Astrocyte (in vitro differentiated cells and primary cell): ENCODE results near the gene CDHR5. TPM values are rescaled to one million over a fixed set of nuclear protein-coding genes. Genes with fewer than 3 reads are reported as not detected.

Experiments used
- DNase-seq: peaks from one replicate; pipeline ENCODE4 v3.0.0-alpha.2; 2010; ENCODE audit warnings: low read depth
- FAIRE-seq: peaks from 2 replicates; lab custom pipeline; 2011; peaks lifted over from hg19 to GRCh38; lab: Jason Lieb, UNC
- H2AFZ ChIP-seq: 2 replicates; pipeline ENCODE4 v1.6.0; 2012; ENCODE audit warnings: low read depth, low read length, inconsistent platforms
- H3K27ac ChIP-seq: 2 replicates; pipeline ENCODE4 v1.5.1; 2011; ENCODE audit warnings: low read depth, low read length, inconsistent platforms
- H3K27me3 ChIP-seq: 2 replicates; pipeline ENCODE4 v1.6.0; 2011; ENCODE audit warnings: low read length, inconsistent platforms; ENCODE audit not compliant: insufficient read depth
- H3K36me3 ChIP-seq: 2 replicates; pipeline ENCODE4 v1.5.1; 2011; ENCODE audit warnings: low read length, inconsistent platforms; ENCODE audit not compliant: insufficient read depth
- H3K4me1 ChIP-seq: 2 replicates; pipeline ENCODE4 v1.5.1; 2011; ENCODE audit warnings: low read length, inconsistent platforms; ENCODE audit not compliant: insufficient read depth
- H3K4me2 ChIP-seq: 2 replicates; pipeline ENCODE4 v1.6.0; 2012; ENCODE audit warnings: low read length, inconsistent platforms
- H3K4me3 ChIP-seq: 2 replicates; pipeline ENCODE4 v1.5.1; 2011; ENCODE audit warnings: low read depth, mild to moderate bottlenecking, low read length, inconsistent platforms; ENCODE audit not compliant: insufficient read depth
- H3K79me2 ChIP-seq: 2 replicates; pipeline ENCODE4 v1.6.0; 2012; ENCODE audit warnings: mild to moderate bottlenecking, low read length, inconsistent platforms; ENCODE audit not compliant: insufficient read depth
- H3K9ac ChIP-seq: 2 replicates; pipeline ENCODE4 v1.6.0; 2012; ENCODE audit warnings: mild to moderate bottlenecking, low read length, inconsistent platforms
- H3K9me3 ChIP-seq: 2 replicates; pipeline ENCODE4 v1.5.1; 2012; ENCODE audit warnings: low read depth, mild to moderate bottlenecking, low read length, inconsistent platforms; ENCODE audit not compliant: insufficient read depth
- H4K20me1 ChIP-seq: 2 replicates; pipeline ENCODE4 v1.6.0; 2012; ENCODE audit warnings: low read length, inconsistent platforms; ENCODE audit not compliant: insufficient read depth
- H3K27ac Mint-ChIP-seq: one replicate; pipeline ENCODE4 v1.8.0; 2021; ENCODE audit warnings: mild to moderate bottlenecking, mixed read lengths; ENCODE audit not compliant: unreplicated experiment
- H3K27me3 Mint-ChIP-seq: one replicate; pipeline ENCODE4 v1.8.0; 2021; ENCODE audit warnings: low read depth, mixed read lengths; ENCODE audit not compliant: unreplicated experiment
- H3K36me3 Mint-ChIP-seq: one replicate; pipeline ENCODE4 v1.8.0; 2021; ENCODE audit warnings: low read depth, mixed read lengths; ENCODE audit not compliant: unreplicated experiment
- H3K4me1 Mint-ChIP-seq: one replicate; pipeline ENCODE4 v1.8.0; 2021; ENCODE audit warnings: low read depth, mixed read lengths; ENCODE audit not compliant: unreplicated experiment
- H3K4me3 Mint-ChIP-seq: one replicate; pipeline ENCODE4 v1.8.0; 2021; ENCODE audit warnings: mild to moderate bottlenecking, moderate library complexity, mixed read lengths; ENCODE audit not compliant: unreplicated experiment
- H3K9me3 Mint-ChIP-seq: one replicate; pipeline ENCODE4 v1.8.0; 2021; ENCODE audit warnings: mild to moderate bottlenecking, mixed read lengths; ENCODE audit not compliant: unreplicated experiment
- CTCF ChIP-seq: IDR thresholded peaks from 2 replicates; pipeline ENCODE4 v1.5.1; 2011; ENCODE audit warnings: low read depth, mild to moderate bottlenecking, inconsistent platforms, low read length, moderate library complexity; ENCODE audit not compliant: insufficient read depth
- EZH2 ChIP-seq: IDR thresholded peaks from 2 replicates; pipeline ENCODE4 v1.6.1; 2012; ENCODE audit warnings: mild to moderate bottlenecking, low read length, inconsistent platforms; ENCODE audit not compliant: insufficient read depth
- total RNA-seq: library from RNA; stranded (reverse); gene quantifications from 2 replicates; pipeline ENCODE4 v1.2.1, GENCODE V29; 2021

The CDHR5 gene
- total RNA-seq, 1 donor from 2014 or later = not detected

DNA sequence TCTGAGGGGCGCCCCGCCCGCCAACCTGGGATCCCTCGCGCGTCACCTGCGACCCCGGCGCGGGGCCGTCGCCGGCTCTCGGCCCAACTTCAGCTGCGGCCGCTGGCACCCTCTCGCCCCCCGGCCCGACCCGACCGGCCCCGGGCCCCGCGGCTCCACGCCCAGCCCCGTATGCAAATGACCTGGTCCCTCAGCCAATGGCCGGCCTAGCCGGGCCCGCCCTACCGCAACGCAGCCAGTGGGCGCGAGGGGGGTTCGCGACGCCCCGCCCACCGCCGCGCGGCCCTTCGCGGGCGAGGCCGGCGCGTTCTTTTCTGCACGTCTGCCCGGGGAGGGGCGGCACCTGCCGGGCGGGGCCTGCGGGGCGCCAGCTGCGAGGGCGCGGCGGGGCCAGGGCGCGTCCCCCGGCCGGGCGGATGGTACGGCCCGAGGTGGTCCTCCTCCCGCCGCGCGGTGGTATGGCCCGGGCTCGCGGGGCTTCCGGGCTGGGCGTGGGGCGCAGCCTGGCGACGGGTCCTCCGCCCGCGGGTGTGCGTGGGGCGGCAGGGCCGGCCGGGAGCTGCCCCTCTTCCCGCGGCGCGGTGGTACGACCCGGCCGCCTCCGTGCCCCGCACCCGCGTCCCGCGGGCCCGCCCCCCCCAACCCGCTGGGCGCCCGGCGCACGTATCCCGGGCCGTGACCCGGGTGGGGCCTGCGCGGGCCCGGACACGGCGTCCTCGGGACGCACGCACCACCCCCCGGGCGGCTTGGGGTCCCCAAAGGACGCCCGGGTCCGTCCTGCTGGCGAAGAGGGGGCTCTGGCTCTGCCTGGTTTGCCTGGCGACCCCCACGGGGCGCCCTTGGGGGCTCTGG lies 56.2 kb downstream of the CDHR5 start:
- Histone ChIP-seq H2AFZ (peak overlapping the region; percentile 63), H3K4me3 (peak overlapping the region; percentile 57), H3K4me1 (peaks cover 7% of the 10 kb centered on the region), H3K27me3 (no peaks in the 10 kb centered on the region), H3K4me2 (peak overlapping the region; percentile 90), H4K20me1 (no peaks in the 10 kb centered on the region), H3K27ac (no peak overlapping the region), H3K9me3 (no peaks in the 10 kb centered on the region), H3K79me2 (no peaks in the 10 kb centered on the region), H3K9ac (peak overlapping the region; percentile 75), H3K36me3 (no peaks in the 10 kb centered on the region)
- no peak for TF ChIP-seq CTCF
- peak; percentile 13 for TF ChIP-seq EZH2
- DNase-seq = peak; percentile 68
- Mint-ChIP-seq H3K4me3 (peak overlapping the region; percentile 81), H3K9me3 (no peaks in the 10 kb centered on the region), H3K4me1 (peaks cover 3% of the 10 kb centered on the region), H3K36me3 (peaks cover 7% of the 10 kb centered on the region), H3K27ac (peak overlapping the region; percentile 72), H3K27me3 (peaks cover 4% of the 10 kb centered on the region)
- FAIRE-seq = no peak

DNA sequence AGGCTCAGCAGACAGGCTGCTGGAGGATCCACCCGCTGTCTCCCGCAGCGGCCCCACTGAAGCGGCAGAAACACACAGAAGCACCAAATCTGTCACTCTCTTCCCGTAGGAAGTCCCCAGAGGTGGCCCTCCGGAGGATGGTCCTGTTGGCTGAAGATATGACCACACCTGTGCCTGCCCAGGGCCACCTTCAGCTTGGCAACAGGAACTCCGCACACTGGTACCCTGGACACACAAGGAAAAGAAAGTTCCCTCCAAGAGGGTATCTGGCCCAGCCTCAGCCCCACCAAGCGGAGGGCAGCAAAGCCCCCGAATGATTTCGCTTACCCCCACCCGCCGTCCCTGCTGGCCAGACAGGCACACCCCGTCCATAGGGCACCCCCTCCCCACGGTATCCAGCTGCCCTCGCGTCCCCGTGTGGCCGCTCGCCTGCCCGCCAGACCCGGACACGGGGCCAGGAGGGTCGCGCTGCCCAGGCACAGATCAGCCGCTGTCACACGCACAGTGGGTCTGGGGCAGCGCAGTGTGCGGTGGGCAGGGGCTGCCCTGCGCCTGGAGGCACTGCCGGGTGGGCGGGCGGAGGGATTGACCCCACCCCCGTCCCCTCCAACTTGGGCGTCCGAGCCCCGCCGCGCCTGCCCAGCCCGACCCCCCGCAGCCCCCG lies 57.0 kb downstream of the CDHR5 start:
- no peak for TF ChIP-seq CTCF
- no peak for TF ChIP-seq EZH2
- Histone ChIP-seq H3K27ac (no peak overlapping the region), H3K4me2 (peak overlapping the region; percentile 90), H2AFZ (peak overlapping the region; percentile 63), H3K9me3 (no peaks in the 10 kb centered on the region), H3K9ac (peak overlapping the region; percentile 62), H4K20me1 (no peaks in the 10 kb centered on the region), H3K4me1 (peaks cover 7% of the 10 kb centered on the region), H3K27me3 (no peaks in the 10 kb centered on the region), H3K79me2 (no peaks in the 10 kb centered on the region), H3K4me3 (peak overlapping the region; percentile 57), H3K36me3 (no peaks in the 10 kb centered on the region)
- Mint-ChIP-seq H3K27ac (peak overlapping the region; percentile 51), H3K4me1 (peaks cover 3% of the 10 kb centered on the region), H3K9me3 (no peaks in the 10 kb centered on the region), H3K36me3 (peaks cover 8% of the 10 kb centered on the region), H3K4me3 (peak overlapping the region; percentile 87), H3K27me3 (no peaks in the 10 kb centered on the region)
- DNase-seq (no peak), FAIRE-seq (no peak)
